A673 (cell line): ENCODE data around the gene CREB3L1.

ENCODE experiments used
- EZH2 ChIP-seq: fragments of 200-600 bp; sonication (generic); IDR thresholded peaks from 2 replicates; pipeline ENCODE4 v1.6.1; 2017; ENCODE audit warnings: borderline replicate concordance, low read depth, mild to moderate bottlenecking, mixed read lengths, antibody characterized with exemption, low read length; ENCODE audit not compliant: poor library complexity, severe bottlenecking
- TF ChIP-seq, protein P1 (sequence below): fragments of 300-800, 200-600 bp; sonication (generic); conservative IDR thresholded peaks from 2 replicates; pipeline ENCODE4 v1.5.1; 2017; ENCODE audit warnings: low read depth, mild to moderate bottlenecking, antibody characterized with exemption, low read length, moderate library complexity, mixed read lengths

DNA sequence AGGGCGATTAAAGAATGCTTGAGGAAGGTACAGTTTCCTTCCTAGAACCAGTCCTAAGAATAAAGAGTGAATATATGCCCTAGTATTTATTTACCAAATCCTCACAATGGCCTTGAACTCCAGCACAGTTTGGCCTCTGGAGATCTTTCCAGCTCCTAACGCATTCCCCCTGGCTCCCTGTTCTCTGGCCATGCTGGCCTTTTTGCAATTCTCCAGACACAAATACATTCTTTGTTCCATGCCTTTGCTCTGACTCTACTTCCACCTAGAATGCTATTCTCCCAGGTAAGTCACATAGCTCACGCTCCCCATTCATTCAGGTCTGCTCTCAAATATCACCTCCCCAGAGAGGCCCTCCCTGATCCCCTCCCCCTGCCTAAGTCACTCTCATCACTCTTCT is 66.1 kb downstream of the CREB3L1 start:
- TF ChIP-seq, protein P1, sequence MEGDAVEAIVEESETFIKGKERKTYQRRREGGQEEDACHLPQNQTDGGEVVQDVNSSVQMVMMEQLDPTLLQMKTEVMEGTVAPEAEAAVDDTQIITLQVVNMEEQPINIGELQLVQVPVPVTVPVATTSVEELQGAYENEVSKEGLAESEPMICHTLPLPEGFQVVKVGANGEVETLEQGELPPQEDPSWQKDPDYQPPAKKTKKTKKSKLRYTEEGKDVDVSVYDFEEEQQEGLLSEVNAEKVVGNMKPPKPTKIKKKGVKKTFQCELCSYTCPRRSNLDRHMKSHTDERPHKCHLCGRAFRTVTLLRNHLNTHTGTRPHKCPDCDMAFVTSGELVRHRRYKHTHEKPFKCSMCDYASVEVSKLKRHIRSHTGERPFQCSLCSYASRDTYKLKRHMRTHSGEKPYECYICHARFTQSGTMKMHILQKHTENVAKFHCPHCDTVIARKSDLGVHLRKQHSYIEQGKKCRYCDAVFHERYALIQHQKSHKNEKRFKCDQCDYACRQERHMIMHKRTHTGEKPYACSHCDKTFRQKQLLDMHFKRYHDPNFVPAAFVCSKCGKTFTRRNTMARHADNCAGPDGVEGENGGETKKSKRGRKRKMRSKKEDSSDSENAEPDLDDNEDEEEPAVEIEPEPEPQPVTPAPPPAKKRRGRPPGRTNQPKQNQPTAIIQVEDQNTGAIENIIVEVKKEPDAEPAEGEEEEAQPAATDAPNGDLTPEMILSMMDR = no peak
- TF ChIP-seq EZH2 = no peak
